Measurements from ENCODE around the gene ZMIZ1. TPM values are rescaled to one million over a fixed set of nuclear protein-coding genes. Genes with fewer than 3 reads are reported as not detected.

ZMIZ1 gene
- total and polyA plus RNA-seq, 2 experiments from 2014 or later, result 9.2 to 30.9 TPM

DNA sequence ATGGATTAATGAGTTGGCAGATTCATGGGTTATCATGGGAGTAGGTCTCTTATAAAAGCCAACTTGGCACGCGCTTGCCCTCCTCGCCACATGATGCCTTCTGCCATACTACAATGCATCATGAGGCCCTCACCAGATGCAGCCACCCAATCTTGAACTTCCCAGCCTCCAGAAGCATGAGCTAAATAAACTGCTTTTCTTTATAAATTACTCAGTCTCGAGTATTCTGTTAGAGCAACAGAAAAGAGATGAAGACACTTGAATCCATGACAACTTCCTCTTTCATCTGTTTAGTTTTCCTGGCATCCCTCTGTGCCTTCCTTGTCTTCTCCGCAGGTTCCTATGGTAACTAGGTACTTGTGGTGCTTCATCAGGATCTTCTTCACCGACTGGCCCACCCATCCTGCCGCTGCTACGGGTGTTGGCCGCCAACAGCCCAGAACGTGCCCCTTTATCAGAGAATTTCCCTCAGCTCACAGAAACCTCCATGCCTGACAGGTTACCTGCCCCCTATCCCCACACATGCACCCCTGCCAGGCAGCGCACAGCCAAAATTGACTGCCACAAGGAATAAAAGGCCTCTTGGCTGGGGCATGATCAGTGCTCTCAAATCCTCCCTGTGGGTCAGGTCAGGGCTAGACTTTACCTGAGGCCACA is 250.5 kb downstream of the ZMIZ1 start:
- H3K4me3 Mint-ChIP-seq, result no peak overlapping the region
- no peak overlapping the region for H3K27ac Mint-ChIP-seq
- no peak for DNase-seq (ENCODE audit: low spot score)
- no peaks in the 10 kb centered on the region for H3K36me3 ChIP-seq (ENCODE audit: insufficient read depth)
- no peaks in the 10 kb centered on the region for H3F3A ChIP-seq (replicated peaks; ENCODE audit: low read depth)
- H3K4me2 ChIP-seq, result no peak overlapping the region
- H4K20me1 ChIP-seq (replicated peaks; ENCODE audit: insufficient read depth), result no peaks in the 10 kb centered on the region
- peaks cover 3% of the 10 kb centered on the region; the same call in 1 of the 3 replicates for H3K9me3 Mint-ChIP-seq
- peaks cover 33% of the 10 kb centered on the region for H3K4me1 Mint-ChIP-seq
- H3K27me3 Mint-ChIP-seq (ENCODE audit: insufficient read depth, low read depth, poor library complexity), result peaks cover 33% of the 10 kb centered on the region
- ATAC-seq, result no peak
- no peak overlapping the region for H2AFZ ChIP-seq
- TF ChIP-seq, protein P1, sequence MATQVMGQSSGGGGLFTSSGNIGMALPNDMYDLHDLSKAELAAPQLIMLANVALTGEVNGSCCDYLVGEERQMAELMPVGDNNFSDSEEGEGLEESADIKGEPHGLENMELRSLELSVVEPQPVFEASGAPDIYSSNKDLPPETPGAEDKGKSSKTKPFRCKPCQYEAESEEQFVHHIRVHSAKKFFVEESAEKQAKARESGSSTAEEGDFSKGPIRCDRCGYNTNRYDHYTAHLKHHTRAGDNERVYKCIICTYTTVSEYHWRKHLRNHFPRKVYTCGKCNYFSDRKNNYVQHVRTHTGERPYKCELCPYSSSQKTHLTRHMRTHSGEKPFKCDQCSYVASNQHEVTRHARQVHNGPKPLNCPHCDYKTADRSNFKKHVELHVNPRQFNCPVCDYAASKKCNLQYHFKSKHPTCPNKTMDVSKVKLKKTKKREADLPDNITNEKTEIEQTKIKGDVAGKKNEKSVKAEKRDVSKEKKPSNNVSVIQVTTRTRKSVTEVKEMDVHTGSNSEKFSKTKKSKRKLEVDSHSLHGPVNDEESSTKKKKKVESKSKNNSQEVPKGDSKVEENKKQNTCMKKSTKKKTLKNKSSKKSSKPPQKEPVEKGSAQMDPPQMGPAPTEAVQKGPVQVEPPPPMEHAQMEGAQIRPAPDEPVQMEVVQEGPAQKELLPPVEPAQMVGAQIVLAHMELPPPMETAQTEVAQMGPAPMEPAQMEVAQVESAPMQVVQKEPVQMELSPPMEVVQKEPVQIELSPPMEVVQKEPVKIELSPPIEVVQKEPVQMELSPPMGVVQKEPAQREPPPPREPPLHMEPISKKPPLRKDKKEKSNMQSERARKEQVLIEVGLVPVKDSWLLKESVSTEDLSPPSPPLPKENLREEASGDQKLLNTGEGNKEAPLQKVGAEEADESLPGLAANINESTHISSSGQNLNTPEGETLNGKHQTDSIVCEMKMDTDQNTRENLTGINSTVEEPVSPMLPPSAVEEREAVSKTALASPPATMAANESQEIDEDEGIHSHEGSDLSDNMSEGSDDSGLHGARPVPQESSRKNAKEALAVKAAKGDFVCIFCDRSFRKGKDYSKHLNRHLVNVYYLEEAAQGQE (IDR thresholded peaks at IDR 0.05; ENCODE audit: unreplicated experiment), result no peak
- TF ChIP-seq JUNB (IDR thresholded peaks at IDR 0.05; ENCODE audit: unreplicated experiment) (no peak), ZNF114 (CRISPR knock-in tag; IDR thresholded peaks at IDR 0.05) (no peak), EZH2 (IDR thresholded peaks at IDR 0.05; ENCODE audit: low read depth, unreplicated experiment) (no peak), CREB1 (CRISPR knock-in tag; IDR thresholded peaks at IDR 0.05; ENCODE audit: low read depth) (no peak), POLR2AphosphoS5 (IDR thresholded peaks at IDR 0.05; ENCODE audit: low read depth) (no peak), NANOG (IDR thresholded peaks at IDR 0.05; ENCODE audit: borderline replicate concordance) (no peak), ZNF331 (CRISPR knock-in tag; IDR thresholded peaks at IDR 0.05; ENCODE audit: low read depth) (no peak), STAT1 (IDR thresholded peaks at IDR 0.05; ENCODE audit: unreplicated experiment) (no peak), EZH2phosphoT487 (IDR thresholded peaks at IDR 0.05; ENCODE audit: unreplicated experiment) (no peak)
- TF ChIP-seq, protein P2, sequence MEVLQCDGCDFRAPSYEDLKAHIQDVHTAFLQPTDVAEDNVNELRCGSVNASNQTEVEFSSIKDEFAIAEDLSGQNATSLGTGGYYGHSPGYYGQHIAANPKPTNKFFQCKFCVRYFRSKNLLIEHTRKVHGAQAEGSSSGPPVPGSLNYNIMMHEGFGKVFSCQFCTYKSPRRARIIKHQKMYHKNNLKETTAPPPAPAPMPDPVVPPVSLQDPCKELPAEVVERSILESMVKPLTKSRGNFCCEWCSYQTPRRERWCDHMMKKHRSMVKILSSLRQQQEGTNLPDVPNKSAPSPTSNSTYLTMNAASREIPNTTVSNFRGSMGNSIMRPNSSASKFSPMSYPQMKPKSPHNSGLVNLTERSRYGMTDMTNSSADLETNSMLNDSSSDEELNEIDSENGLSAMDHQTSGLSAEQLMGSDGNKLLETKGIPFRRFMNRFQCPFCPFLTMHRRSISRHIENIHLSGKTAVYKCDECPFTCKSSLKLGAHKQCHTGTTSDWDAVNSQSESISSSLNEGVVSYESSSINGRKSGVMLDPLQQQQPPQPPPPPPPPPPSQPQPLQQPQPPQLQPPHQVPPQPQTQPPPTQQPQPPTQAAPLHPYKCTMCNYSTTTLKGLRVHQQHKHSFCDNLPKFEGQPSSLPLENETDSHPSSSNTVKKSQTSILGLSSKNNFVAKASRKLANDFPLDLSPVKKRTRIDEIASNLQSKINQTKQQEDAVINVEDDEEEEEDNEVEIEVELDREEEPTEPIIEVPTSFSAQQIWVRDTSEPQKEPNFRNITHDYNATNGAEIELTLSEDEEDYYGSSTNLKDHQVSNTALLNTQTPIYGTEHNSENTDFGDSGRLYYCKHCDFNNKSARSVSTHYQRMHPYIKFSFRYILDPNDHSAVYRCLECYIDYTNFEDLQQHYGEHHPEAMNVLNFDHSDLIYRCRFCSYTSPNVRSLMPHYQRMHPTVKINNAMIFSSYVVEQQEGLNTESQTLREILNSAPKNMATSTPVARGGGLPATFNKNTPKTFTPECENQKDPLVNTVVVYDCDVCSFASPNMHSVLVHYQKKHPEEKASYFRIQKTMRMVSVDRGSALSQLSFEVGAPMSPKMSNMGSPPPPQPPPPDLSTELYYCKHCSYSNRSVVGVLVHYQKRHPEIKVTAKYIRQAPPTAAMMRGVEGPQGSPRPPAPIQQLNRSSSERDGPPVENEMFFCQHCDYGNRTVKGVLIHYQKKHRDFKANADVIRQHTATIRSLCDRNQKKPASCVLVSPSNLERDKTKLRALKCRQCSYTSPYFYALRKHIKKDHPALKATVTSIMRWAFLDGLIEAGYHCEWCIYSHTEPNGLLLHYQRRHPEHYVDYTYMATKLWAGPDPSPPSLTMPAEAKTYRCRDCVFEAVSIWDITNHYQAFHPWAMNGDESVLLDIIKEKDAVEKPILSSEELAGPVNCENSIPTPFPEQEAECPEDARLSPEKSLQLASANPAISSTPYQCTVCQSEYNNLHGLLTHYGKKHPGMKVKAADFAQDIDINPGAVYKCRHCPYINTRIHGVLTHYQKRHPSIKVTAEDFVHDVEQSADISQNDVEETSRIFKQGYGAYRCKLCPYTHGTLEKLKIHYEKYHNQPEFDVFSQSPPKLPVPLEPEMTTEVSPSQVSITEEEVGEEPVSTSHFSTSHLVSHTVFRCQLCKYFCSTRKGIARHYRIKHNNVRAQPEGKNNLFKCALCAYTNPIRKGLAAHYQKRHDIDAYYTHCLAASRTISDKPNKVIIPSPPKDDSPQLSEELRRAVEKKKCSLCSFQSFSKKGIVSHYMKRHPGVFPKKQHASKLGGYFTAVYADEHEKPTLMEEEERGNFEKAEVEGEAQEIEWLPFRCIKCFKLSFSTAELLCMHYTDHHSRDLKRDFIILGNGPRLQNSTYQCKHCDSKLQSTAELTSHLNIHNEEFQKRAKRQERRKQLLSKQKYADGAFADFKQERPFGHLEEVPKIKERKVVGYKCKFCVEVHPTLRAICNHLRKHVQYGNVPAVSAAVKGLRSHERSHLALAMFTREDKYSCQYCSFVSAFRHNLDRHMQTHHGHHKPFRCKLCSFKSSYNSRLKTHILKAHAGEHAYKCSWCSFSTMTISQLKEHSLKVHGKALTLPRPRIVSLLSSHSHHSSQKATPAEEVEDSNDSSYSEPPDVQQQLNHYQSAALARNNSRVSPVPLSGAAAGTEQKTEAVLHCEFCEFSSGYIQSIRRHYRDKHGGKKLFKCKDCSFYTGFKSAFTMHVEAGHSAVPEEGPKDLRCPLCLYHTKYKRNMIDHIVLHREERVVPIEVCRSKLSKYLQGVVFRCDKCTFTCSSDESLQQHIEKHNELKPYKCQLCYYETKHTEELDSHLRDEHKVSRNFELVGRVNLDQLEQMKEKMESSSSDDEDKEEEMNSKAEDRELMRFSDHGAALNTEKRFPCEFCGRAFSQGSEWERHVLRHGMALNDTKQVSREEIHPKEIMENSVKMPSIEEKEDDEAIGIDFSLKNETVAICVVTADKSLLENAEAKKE (CRISPR knock-in tag; IDR thresholded peaks at IDR 0.05), result no peak
- TF ChIP-seq, protein P3, sequence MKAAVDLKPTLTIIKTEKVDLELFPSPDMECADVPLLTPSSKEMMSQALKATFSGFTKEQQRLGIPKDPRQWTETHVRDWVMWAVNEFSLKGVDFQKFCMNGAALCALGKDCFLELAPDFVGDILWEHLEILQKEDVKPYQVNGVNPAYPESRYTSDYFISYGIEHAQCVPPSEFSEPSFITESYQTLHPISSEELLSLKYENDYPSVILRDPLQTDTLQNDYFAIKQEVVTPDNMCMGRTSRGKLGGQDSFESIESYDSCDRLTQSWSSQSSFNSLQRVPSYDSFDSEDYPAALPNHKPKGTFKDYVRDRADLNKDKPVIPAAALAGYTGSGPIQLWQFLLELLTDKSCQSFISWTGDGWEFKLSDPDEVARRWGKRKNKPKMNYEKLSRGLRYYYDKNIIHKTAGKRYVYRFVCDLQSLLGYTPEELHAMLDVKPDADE (IDR thresholded peaks at IDR 0.05), result no peak
- TF ChIP-seq, protein P4, sequence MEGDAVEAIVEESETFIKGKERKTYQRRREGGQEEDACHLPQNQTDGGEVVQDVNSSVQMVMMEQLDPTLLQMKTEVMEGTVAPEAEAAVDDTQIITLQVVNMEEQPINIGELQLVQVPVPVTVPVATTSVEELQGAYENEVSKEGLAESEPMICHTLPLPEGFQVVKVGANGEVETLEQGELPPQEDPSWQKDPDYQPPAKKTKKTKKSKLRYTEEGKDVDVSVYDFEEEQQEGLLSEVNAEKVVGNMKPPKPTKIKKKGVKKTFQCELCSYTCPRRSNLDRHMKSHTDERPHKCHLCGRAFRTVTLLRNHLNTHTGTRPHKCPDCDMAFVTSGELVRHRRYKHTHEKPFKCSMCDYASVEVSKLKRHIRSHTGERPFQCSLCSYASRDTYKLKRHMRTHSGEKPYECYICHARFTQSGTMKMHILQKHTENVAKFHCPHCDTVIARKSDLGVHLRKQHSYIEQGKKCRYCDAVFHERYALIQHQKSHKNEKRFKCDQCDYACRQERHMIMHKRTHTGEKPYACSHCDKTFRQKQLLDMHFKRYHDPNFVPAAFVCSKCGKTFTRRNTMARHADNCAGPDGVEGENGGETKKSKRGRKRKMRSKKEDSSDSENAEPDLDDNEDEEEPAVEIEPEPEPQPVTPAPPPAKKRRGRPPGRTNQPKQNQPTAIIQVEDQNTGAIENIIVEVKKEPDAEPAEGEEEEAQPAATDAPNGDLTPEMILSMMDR (conservative IDR thresholded peaks at IDR 0.05; ENCODE audit: low read depth in 2 of 2), result no peak
- H3K27me3 ChIP-seq (ENCODE audit: insufficient read depth), result no peaks in the 10 kb centered on the region
- H3K9me2 ChIP-seq (ENCODE audit: insufficient read depth), result no peaks in the 10 kb centered on the region
- H3K4me3 ChIP-seq, result no peak overlapping the region
- peaks cover 5% of the 10 kb centered on the region; the same call in 2 of the 3 replicates for H3K36me3 Mint-ChIP-seq (ENCODE audit: low read depth)
- H3K79me2 ChIP-seq (replicated peaks; ENCODE audit: insufficient read depth), result no peaks in the 10 kb centered on the region
- peaks cover 18% of the 10 kb centered on the region for H3K4me1 ChIP-seq (ENCODE audit: insufficient read depth)
- H3K27ac ChIP-seq (ENCODE audit: low read depth), result no peak overlapping the region

All from GM23338 (cell line).